Spinal cord (tissue), 10 donors: ENCODE measurements around the gene BST1. TPM values are rescaled to one million over a fixed set of nuclear protein-coding genes. Genes with fewer than 3 reads are reported as not detected.
A peak's percentile ranks its signal among the peaks of the same experiment; 100 is the strongest.

Source experiments
- DNase-seq, 6 donors: peaks; one replicate each; pipeline versions ENCODE4 v3.0.0 to v3.0.0-alpha.2; 2013 to 2015; ENCODE audit warnings: low spot score in 6 of 6, low read depth in 4 of 6
- H3K27ac ChIP-seq: one replicate; pipeline ENCODE4 v1.5.1; 2013; ENCODE audit warnings: low read depth, low read length, control low read depth
- H3K27me3 ChIP-seq: one replicate; pipeline ENCODE4 v1.6.1; 2013; ENCODE audit warnings: low read length; ENCODE audit not compliant: control insufficient read depth, insufficient read depth
- H3K36me3 ChIP-seq: one replicate; pipeline ENCODE4 v1.6.1; 2013; ENCODE audit warnings: low read length; ENCODE audit not compliant: control insufficient read depth, insufficient read depth
- H3K4me1 ChIP-seq: one replicate; pipeline ENCODE4 v1.6.1; 2013; ENCODE audit warnings: low read length; ENCODE audit not compliant: control insufficient read depth, insufficient read depth
- H3K4me3 ChIP-seq: one replicate; pipeline ENCODE4 v1.5.1; 2013; ENCODE audit warnings: low read depth, low read length, control low read depth
- H3K9me3 ChIP-seq: one replicate; pipeline ENCODE4 v1.6.1; 2013; ENCODE audit warnings: low read length; ENCODE audit not compliant: control insufficient read depth, insufficient read depth
- WGBS: methylation state at CpG from one replicate; pipeline ENCODE4 v1.1.5; 2013; ENCODE audit warnings: missing lambda C conversion rate; ENCODE audit not compliant: insufficient coverage; 5-methylcytosine and 5-hydroxymethylcytosine counted together
- polyA plus RNA-seq, 2 donors: library from polyadenylated mRNA; unstranded; fragments of 120-200 nt; gene quantifications; one replicate each; pipeline ENCODE4 v1.2.1, GENCODE V29; 2013; ENCODE audit not compliant: insufficient read length in 2 of 2
- total RNA-seq, 2 donors: library from RNA; depleted of rRNA in 1 of 2; stranded (reverse); fragments of 120-200 nt in 1 of 2; fragments of >200 nt in 1 of 2; gene quantifications; one replicate each; pipeline versions ENCODE4 v1.2.3 to v1.2.4, GENCODE V29; 2013 to 2014
- donor health status: healthy.

BST1 gene
- total and polyA plus RNA-seq, 4 donors = 1.2 to 14.1 (median 7.7) TPM

- Histone ChIP-seq H3K27ac (no peak overlapping the region), H3K36me3 (no peaks in the 10 kb centered on the region), H3K27me3 (no peaks in the 10 kb centered on the region), H3K4me1 (no peaks in the 10 kb centered on the region), H3K4me3 (no peak overlapping the region), H3K9me3 (no peaks in the 10 kb centered on the region)
- WGBS = no CpG with 5 or more reads among the region's 4 CpGs
- DNase-seq = no peak
Observed at GRCh38 chr4:15674926-15675325, 27.9 kb upstream of the BST1 start.

GRCh38 chr4:15675356-15675755, 27.5 kb upstream of the BST1 start:
- Histone ChIP-seq H3K27me3 (no peaks in the 10 kb centered on the region), H3K36me3 (no peaks in the 10 kb centered on the region), H3K9me3 (no peaks in the 10 kb centered on the region), H3K4me3 (no peak overlapping the region), H3K4me1 (no peaks in the 10 kb centered on the region), H3K27ac (no peak overlapping the region)
- 93% methylated on average over 1 of the region's 3 CpGs for whole genome bisulfite sequencing
- DNase-seq = no peak

GRCh38 chr4:15676039-15676438, 26.8 kb upstream of the BST1 start:
- no peak overlapping the region for H3K4me3 ChIP-seq
- WGBS = no CpG with 5 or more reads among the region's 1 CpG
- peaks cover under 1% of the 10 kb centered on the region for H3K4me1 ChIP-seq
- DNase-seq = no peak
- no peaks in the 10 kb centered on the region for H3K27me3 ChIP-seq
- no peaks in the 10 kb centered on the region for H3K9me3 ChIP-seq
- H3K27ac ChIP-seq = no peak overlapping the region
- no peaks in the 10 kb centered on the region for H3K36me3 ChIP-seq

GRCh38 chr4:15676899-15677298, 26.0 kb upstream of the BST1 start:
- H3K36me3 ChIP-seq = no peaks in the 10 kb centered on the region
- no peak overlapping the region for H3K27ac ChIP-seq
- 100% methylated on average over 4 of the region's 6 CpGs for WGBS
- H3K9me3 ChIP-seq = no peaks in the 10 kb centered on the region
- H3K4me3 ChIP-seq = no peak overlapping the region
- no peaks in the 10 kb centered on the region for H3K27me3 ChIP-seq
- H3K4me1 ChIP-seq = peaks cover 5% of the 10 kb centered on the region
- DNase-seq = no peak

- DNase-seq = no peak
- H3K27ac ChIP-seq = no peak overlapping the region
- H3K36me3 ChIP-seq = no peaks in the 10 kb centered on the region
- H3K4me3 ChIP-seq = no peak overlapping the region
- H3K4me1 ChIP-seq = peaks cover 5% of the 10 kb centered on the region
- H3K27me3 ChIP-seq = no peaks in the 10 kb centered on the region
- 92% methylated on average over 1 of the region's 2 CpGs for WGBS
- H3K9me3 ChIP-seq = no peaks in the 10 kb centered on the region
Observed at GRCh38 chr4:15677507-15677988, 25.3 kb upstream of the BST1 start.

- Histone ChIP-seq H3K27ac (peak overlapping the region; percentile 89), H3K27me3 (no peaks in the 10 kb centered on the region), H3K4me3 (peak overlapping the region; percentile 77), H3K9me3 (no peaks in the 10 kb centered on the region), H3K4me1 (peaks cover 5% of the 10 kb centered on the region), H3K36me3 (no peaks in the 10 kb centered on the region)
- whole genome bisulfite sequencing = 0% methylated on average over 12 of the region's 14 CpGs
- no peak for DNase-seq
Observed at GRCh38 chr4:15681067-15681371, 21.8 kb upstream of the BST1 start.

- peak within 1 kb of the TSS; percentile 89 for H3K27ac ChIP-seq
- H3K27me3 ChIP-seq = no peaks in the 10 kb centered on the region
- H3K4me1 ChIP-seq = peaks cover 5% of the 10 kb centered on the region
- no peaks in the 10 kb centered on the region for H3K36me3 ChIP-seq
- peak; percentile 94 to 100 (median 97) for DNase-seq
- under 1% methylated on average over 55 of the region's 56 CpGs for WGBS
- H3K9me3 ChIP-seq = no peaks in the 10 kb centered on the region
- H3K4me3 ChIP-seq = peak within 1 kb of the TSS; percentile 77
Observed at GRCh38 chr4:15681372-15682241, 21.3 kb upstream of the BST1 start, which contains the start of gene FAM200B. FAM200B (plus strand) TSS chr4:15681827; CDS start chr4:15686978, 5,151 bp downstream.

GRCh38 chr4:15682242-15683142, 20.4 kb upstream of the BST1 start:
- Histone ChIP-seq H3K4me3 (peak overlapping the region; percentile 77), H3K27ac (peak overlapping the region; percentile 89), H3K36me3 (no peaks in the 10 kb centered on the region), H3K9me3 (no peaks in the 10 kb centered on the region), H3K27me3 (no peaks in the 10 kb centered on the region), H3K4me1 (peaks cover 5% of the 10 kb centered on the region)
- DNase-seq = no peak
- 93% methylated on average over 2 of the region's 6 CpGs for WGBS

GRCh38 chr4:15683143-15683495, 19.7 kb upstream of the BST1 start:
- H3K36me3 ChIP-seq = no peaks in the 10 kb centered on the region
- no peak overlapping the region for H3K4me3 ChIP-seq
- DNase-seq = no peak
- no CpG with 5 or more reads among the region's 2 CpGs for WGBS
- peak overlapping the region; percentile 89 for H3K27ac ChIP-seq
- H3K9me3 ChIP-seq = no peaks in the 10 kb centered on the region
- peaks cover 5% of the 10 kb centered on the region for H3K4me1 ChIP-seq
- H3K27me3 ChIP-seq = no peaks in the 10 kb centered on the region
